Breast epithelium (tissue), 4 donors: ENCODE data around the gene NPY4R2. TPM values are rescaled to one million over a fixed set of nuclear protein-coding genes. Genes with fewer than 3 reads are reported as not detected.
"Not testable (repeated sequence)": the region's sequence is repeated elsewhere in the genome, so short reads cannot be mapped to it uniquely, and the experiment has no call there.

Experiments used
- DNase-seq, 2 donors: peaks; one replicate each; pipeline ENCODE4 v3.0.0-alpha.2; 2019; ENCODE audit warnings: low spot score in 2 of 2
- H3K27ac ChIP-seq, 2 donors: fragments of 200-600 bp; sonication (generic) in 1 of 2; one replicate each; pipeline ENCODE4 v1.5.1; 2016 to 2019; ENCODE audit warnings: mild to moderate bottlenecking in 1 of 2
- H3K27me3 ChIP-seq, 2 donors: fragments of 200-600 bp; sonication (generic) in 1 of 2; one replicate each; pipeline versions ENCODE4 v1.5.1 to v1.6.0; 2017 to 2019; ENCODE audit warnings: control low read depth in 1 of 2, mild to moderate bottlenecking in 1 of 2
- H3K36me3 ChIP-seq: fragments of 200-600 bp; one replicate; pipeline ENCODE4 v1.5.1; 2019
- H3K4me1 ChIP-seq, 2 donors: fragments of 200-600 bp; sonication (generic); one replicate each; pipeline ENCODE4 v1.5.1; 2016 to 2019; ENCODE audit warnings: control low read depth in 1 of 2
- H3K4me3 ChIP-seq, 3 donors: fragments of 200-600 bp; sonication (generic); 1 replicate in 2 of 3; 2 replicates in 1 of 3; pipeline ENCODE4 v1.5.1; 2016 to 2019; ENCODE audit warnings: mild to moderate bottlenecking in 3 of 3, moderate library complexity in 2 of 3
- H3K9me3 ChIP-seq, 2 donors: fragments of 200-600 bp; sonication (generic) in 1 of 2; one replicate each; pipeline ENCODE4 v1.5.1; 2016 to 2019; ENCODE audit warnings: control low read depth in 1 of 2
- intact Hi-C: fragments of 100-400 bp; cut with DNase I; formaldehyde crosslinking; loops from one replicate; pipeline ENCODE4 v1.15.1; 2023; ENCODE audit warnings: low total_unique reads
- total RNA-seq, 3 donors: library from RNA; depleted of rRNA; stranded (reverse); fragments of >200 nt; gene quantifications; one replicate each; pipeline ENCODE4 v1.1.0, GENCODE V29; 2016

NPY4R2 gene
- total RNA-seq = not detected

- H3K36me3 ChIP-seq, H3K9me3 ChIP-seq, H3K27ac ChIP-seq, DNase-seq, intact Hi-C loops, H3K4me3 ChIP-seq, H3K27me3 ChIP-seq, H3K4me1 ChIP-seq: not testable (repeated sequence)
Observed at GRCh38 chr10:47918475-47918874, at the start of gene NPY4R2. NPY4R2 (plus strand) TSS chr10:47918662; CDS start chr10:47921988, 3,326 bp downstream.

DNA sequence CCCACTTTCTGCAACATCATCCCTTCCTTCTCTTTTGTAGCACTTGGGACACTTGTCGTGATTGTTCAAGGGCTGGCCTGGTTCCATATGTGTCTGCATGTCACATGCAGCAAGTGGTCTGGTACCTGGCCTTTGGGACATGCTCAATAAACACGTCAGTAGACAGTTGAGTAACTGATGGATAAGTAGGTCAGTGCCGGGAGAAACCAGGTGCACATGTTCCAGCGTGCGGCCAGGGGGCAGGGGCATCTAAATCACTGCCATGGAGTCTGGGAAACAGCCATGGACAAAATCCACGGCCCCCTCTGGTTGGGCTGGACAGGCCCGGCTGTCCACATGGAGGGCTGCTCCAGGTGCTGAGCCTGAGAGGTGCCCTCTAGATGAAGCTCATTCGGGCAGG, 47.6 kb upstream of the NPY4R2 start:
- H3K4me1 ChIP-seq, H3K9me3 ChIP-seq, H3K27me3 ChIP-seq, intact Hi-C loops, DNase-seq, H3K4me3 ChIP-seq, H3K36me3 ChIP-seq, H3K27ac ChIP-seq: not testable (repeated sequence)

DNA sequence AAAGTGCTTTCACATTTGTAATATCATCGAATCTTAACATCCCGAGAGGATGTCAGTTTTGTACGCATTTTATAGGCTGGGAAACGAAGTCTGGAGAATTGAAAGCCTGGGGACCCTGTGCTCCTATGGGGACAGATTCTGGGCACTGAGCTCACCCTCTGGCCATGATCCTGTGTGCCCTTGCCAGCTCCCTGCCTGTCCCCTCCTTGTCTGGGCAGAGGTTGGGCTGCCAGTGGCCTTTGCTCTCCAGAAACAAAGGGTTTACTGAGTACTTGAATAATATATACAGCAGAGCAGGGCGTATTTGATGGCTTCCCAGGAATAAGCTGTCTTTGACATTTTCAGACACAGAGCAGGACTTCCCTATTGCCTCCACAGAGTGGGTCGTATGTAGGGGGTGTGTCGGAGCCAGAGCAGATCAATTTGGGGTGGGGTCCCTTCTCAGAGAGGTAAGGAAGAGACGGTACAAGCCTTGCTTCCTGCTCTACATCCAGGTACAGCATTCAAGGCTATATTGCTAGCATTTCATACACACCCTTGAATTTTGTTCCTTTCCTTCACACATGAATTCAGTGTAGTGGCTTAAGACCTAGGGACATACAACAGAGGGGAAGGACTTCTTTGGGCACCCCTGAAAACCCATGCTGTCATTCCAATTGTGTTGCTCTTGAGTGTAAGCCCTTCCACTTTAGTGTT, 46.8 kb upstream of the NPY4R2 start:
- H3K36me3 ChIP-seq, H3K4me3 ChIP-seq, H3K4me1 ChIP-seq, H3K27me3 ChIP-seq, DNase-seq, H3K27ac ChIP-seq, intact Hi-C loops, H3K9me3 ChIP-seq: not testable (repeated sequence)

GRCh38 chr10:47872236-47872635, 46.2 kb upstream of the NPY4R2 start:
- H3K9me3 ChIP-seq, intact Hi-C loops, H3K4me3 ChIP-seq, H3K36me3 ChIP-seq, H3K27ac ChIP-seq, H3K27me3 ChIP-seq, H3K4me1 ChIP-seq, DNase-seq: not testable (repeated sequence)

DNA sequence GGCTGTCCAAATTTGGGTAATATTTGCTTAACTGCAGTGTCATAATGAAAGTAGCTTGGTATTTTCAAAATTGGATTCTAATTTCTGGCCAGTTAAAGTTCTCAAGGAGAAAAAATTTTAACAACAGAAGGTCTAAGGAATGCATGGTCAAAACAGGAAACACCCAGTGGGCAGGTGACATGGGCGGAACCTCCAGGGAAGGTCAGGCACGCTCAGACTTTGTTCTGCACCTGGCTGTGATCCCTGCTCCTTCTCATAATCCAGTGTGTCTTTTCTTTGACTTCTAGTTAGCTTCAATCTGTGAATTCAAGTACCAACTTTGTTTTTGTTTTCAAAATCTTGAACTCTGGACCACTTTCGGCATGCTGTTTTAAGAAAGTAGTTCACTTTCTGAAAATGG, 34.2 kb upstream of the NPY4R2 start:
- DNase-seq, intact Hi-C loops, H3K27ac ChIP-seq, H3K9me3 ChIP-seq, H3K27me3 ChIP-seq, H3K36me3 ChIP-seq, H3K4me3 ChIP-seq, H3K4me1 ChIP-seq: not testable (repeated sequence)

GRCh38 chr10:47884934-47885333, 33.5 kb upstream of the NPY4R2 start:
- intact Hi-C loops, H3K27ac ChIP-seq: not testable (repeated sequence)

DNA sequence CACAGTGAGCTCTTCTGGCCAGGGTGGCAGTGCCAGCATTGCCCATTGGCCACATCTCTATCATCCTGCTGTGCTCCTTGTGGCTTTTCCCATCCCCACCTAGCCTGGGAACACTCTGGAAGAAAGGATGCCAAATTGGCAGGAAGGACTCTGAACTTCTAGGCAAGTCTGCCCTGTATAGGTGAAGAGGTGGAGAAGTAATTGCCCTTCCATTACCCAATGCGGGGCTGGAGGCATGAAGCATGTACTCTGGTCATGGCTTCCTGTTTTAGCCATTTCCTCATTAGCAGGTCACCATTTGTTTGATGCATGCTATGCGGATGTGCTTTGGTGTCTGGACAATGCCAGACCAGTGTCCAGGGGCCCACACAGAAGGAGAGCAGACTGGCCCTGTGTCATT, 32.1 kb upstream of the NPY4R2 start:
- intact Hi-C loops, H3K4me1 ChIP-seq, H3K27ac ChIP-seq: not testable (repeated sequence)

More at GRCh38 chr10:47884934-47885333, 33.5 kb upstream of the NPY4R2 start:
- H3K27me3 ChIP-seq, H3K9me3 ChIP-seq, DNase-seq, H3K36me3 ChIP-seq, H3K4me3 ChIP-seq, H3K4me1 ChIP-seq: not testable (repeated sequence)

DNA sequence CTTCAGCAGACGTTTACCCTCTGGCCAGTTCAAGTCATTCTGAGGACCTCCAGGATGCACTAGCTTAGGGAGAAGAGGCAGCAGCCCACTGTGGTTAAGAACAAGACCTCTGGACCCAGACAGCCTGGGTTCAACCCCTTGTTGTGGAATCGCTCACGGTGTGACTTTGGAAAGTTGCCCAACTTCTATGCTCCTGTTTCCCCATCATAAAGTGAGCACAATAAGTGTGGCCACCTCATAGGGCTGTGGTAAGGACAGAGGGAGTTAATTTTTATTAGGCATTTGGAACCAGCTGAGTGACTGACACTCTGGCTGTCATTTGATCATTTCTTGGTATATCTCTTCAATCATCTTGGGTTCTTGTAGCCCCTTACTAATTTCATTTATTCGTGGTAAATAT, 31.6 kb upstream of the NPY4R2 start:
- H3K36me3 ChIP-seq, H3K4me1 ChIP-seq, H3K27me3 ChIP-seq, H3K27ac ChIP-seq, H3K9me3 ChIP-seq, DNase-seq, H3K4me3 ChIP-seq, intact Hi-C loops: not testable (repeated sequence)

More for the DNA sequence above, 32.1 kb upstream of the NPY4R2 start:
- not testable (repeated sequence) for H3K36me3 ChIP-seq, H3K27me3 ChIP-seq, H3K9me3 ChIP-seq, H3K4me3 ChIP-seq, DNase-seq

- H3K4me1 ChIP-seq, H3K9me3 ChIP-seq, H3K4me3 ChIP-seq, H3K27ac ChIP-seq, H3K36me3 ChIP-seq, intact Hi-C loops, H3K27me3 ChIP-seq, DNase-seq: not testable (repeated sequence)
Observed at GRCh38 chr10:47890737-47891136, 27.7 kb upstream of the NPY4R2 start.

DNA sequence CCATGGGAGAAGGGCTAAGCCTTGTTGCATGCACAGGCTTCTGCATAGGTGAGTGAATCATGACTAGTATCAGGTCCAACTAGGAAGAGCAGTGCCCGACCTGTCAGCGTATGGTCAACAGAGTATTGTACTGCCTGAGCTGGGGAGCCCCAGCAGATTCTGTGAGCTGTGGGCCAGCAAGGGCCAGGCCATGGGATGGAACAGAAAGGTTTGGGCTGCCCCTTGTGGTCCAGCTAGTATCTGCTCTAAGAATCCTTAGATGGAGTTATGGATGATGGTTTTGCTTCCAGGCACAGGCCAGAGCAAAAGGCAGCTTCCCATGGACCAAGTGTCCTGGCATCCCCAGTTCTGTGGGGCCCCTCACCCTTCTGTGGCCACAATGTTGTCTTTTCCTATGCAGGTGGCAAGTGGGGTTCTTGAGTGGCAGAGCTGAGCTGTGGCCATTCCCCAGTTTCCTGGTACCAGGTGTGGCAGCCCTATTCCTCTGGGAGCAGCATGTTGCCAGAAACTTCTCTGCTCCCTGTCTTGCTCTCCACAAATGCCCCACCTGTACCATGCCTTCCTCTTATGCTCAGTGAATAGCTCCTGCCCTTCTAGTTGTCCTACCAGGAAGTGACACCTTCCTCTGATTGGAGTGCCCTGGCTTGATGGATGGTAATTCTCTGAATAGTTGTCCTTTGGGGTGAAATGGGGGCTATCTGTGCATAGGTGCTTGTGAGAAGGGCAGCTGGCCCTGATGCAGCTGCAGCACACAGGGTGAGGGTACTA, 25.8 kb upstream of the NPY4R2 start:
- intact Hi-C loops, H3K27me3 ChIP-seq, H3K4me3 ChIP-seq, H3K27ac ChIP-seq, H3K36me3 ChIP-seq, H3K4me1 ChIP-seq, DNase-seq, H3K9me3 ChIP-seq: not testable (repeated sequence)

- DNase-seq = not testable (repeated sequence)
Observed at GRCh38 chr10:47894571-47894970, 23.9 kb upstream of the NPY4R2 start.

GRCh38 chr10:47897813-47898212, 20.6 kb upstream of the NPY4R2 start:
- intact Hi-C loops, H3K9me3 ChIP-seq, H3K27me3 ChIP-seq, H3K4me1 ChIP-seq, H3K36me3 ChIP-seq, DNase-seq, H3K27ac ChIP-seq, H3K4me3 ChIP-seq: not testable (repeated sequence)

More at GRCh38 chr10:47894571-47894970, 23.9 kb upstream of the NPY4R2 start:
- H3K27me3 ChIP-seq, H3K4me1 ChIP-seq, H3K36me3 ChIP-seq, H3K9me3 ChIP-seq, H3K4me3 ChIP-seq, intact Hi-C loops, H3K27ac ChIP-seq: not testable (repeated sequence)

- H3K36me3 ChIP-seq, intact Hi-C loops, H3K9me3 ChIP-seq, H3K27ac ChIP-seq, H3K27me3 ChIP-seq, DNase-seq, H3K4me1 ChIP-seq, H3K4me3 ChIP-seq: not testable (repeated sequence)
Observed at GRCh38 chr10:47909333-47909732, 9.1 kb upstream of the NPY4R2 start.

DNA sequence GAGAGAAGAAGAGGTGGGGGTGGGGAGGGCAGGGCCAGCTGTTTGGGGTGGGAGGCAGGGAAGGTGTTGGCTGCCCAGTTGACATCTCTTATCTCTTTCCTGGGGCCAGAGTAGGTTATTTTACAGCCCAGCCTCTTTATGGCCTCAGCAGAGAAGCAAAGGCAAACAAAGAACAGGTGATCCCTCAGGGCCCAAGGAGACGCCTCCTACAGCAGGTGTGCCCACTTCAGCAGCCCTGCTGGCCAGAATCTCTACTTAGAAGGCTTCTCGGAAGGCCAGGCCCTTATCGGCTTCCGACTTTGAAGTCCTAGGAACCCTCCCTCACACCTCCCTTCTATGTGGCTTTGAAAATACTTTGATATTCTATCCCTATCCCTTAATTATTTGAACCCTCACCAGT, 8.0 kb upstream of the NPY4R2 start:
- H3K36me3 ChIP-seq, H3K27me3 ChIP-seq, intact Hi-C loops, H3K4me3 ChIP-seq, H3K4me1 ChIP-seq, H3K27ac ChIP-seq, H3K9me3 ChIP-seq, DNase-seq: not testable (repeated sequence)
